ENCODE measurements around the gene CBX5.

GRCh38 chr12:54300732-54301427 is 21.0 kb upstream of the CBX5 start, which contains the start of gene NFE2:
- no peak for TF ChIP-seq ZNF274 (IDR thresholded peaks at IDR 0.05; ENCODE audit: low read depth, low read length)
- no peak for TF ChIP-seq YY1 (IDR thresholded peaks at IDR 0.05; ENCODE audit: insufficient read depth, insufficient read length)

All from NT2/D1 (cell line).